Activated T-cell treated with anti-CD3 and anti-CD28 coated beads, Interleukin-2, amount 50 U/mL, for 24 hours (primary cell): Measurements from ENCODE around the gene ATOH8.

Source experiments
- DNase-seq: peaks from one replicate; pipeline ENCODE4 v3.0.0-alpha.2; 2020
- H3K27ac Mint-ChIP-seq: 2 replicates; pipeline ENCODE4 v1.8.0; 2020; ENCODE audit warnings: mild to moderate bottlenecking, mixed read lengths
- H3K27me3 Mint-ChIP-seq: 2 replicates; pipeline ENCODE4 v1.8.0; 2020; ENCODE audit warnings: mixed read lengths
- H3K36me3 Mint-ChIP-seq: 2 replicates; pipeline ENCODE4 v1.8.0; 2020; ENCODE audit warnings: low read depth, mixed read lengths
- H3K4me1 Mint-ChIP-seq: 2 replicates; pipeline ENCODE4 v1.8.0; 2020; ENCODE audit warnings: low read depth, mixed read lengths
- H3K4me3 Mint-ChIP-seq: 2 replicates; pipeline ENCODE4 v1.8.0; 2020; ENCODE audit warnings: mild to moderate bottlenecking, moderate library complexity, mixed read lengths
- H3K9me3 Mint-ChIP-seq: 2 replicates; pipeline ENCODE4 v1.8.0; 2020; ENCODE audit warnings: mixed read lengths

ATOH8 gene

DNA sequence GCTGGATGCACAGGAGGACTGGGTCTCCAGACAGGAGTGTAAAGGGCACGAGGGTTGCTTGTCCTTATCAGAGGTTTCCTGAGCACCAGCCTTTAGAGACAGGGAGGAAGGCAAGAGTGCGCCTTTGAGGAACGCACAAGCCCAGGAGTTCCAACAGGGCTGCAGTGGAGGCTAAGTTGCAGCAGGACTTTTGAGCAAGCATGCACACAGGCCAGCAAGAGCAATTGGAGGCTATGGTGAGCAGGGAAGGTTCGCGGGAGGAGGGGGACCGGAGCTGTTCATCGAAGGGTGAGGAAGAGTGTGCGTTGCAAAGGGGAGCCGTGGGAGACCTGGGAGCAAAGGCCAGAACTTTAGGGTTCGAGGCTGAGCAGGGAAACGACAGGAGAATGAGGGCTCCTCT is 2.2 kb upstream of the ATOH8 start:
- H3K4me1 Mint-ChIP-seq: peaks cover 14% of the 10 kb centered on the region
- H3K4me3 Mint-ChIP-seq: no peak overlapping the region
- peaks cover 85% of the 10 kb centered on the region for H3K27me3 Mint-ChIP-seq
- H3K36me3 Mint-ChIP-seq: no peaks in the 10 kb centered on the region
- H3K9me3 Mint-ChIP-seq: no peaks in the 10 kb centered on the region
- no peak overlapping the region for H3K27ac Mint-ChIP-seq
- no peak for DNase-seq

DNA sequence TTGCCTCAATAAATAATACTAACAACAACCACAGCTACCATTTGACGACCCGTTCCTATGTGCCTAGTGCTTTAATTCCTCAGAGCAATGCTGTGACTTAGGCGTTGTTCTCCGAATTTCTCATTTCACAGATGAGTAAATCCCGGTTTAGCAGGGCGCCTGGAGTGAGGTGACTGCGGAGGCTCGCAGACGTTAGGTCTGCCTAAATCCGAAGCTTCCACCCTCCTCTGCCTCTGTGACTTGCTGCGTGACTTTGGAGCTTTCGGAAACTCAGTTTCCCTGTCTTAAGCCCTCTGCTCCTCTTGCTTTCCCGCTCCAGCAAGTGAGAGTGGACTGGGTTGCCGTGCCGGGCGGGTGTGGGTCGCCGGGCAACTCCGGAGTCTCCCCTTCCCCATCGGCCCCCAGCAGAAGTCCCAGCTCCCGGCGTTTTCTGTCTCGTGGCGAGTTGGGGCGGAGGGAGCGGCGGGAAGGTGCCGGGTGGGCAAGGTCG is 711 bp upstream of the ATOH8 start:
- no peaks in the 10 kb centered on the region for H3K36me3 Mint-ChIP-seq
- H3K4me1 Mint-ChIP-seq: peaks cover 14% of the 10 kb centered on the region
- H3K4me3 Mint-ChIP-seq: peak overlapping the region; percentile 71
- peaks cover 83% of the 10 kb centered on the region for H3K27me3 Mint-ChIP-seq
- H3K27ac Mint-ChIP-seq: no peak overlapping the region
- DNase-seq: peak; percentile 34
- no peaks in the 10 kb centered on the region for H3K9me3 Mint-ChIP-seq

DNA sequence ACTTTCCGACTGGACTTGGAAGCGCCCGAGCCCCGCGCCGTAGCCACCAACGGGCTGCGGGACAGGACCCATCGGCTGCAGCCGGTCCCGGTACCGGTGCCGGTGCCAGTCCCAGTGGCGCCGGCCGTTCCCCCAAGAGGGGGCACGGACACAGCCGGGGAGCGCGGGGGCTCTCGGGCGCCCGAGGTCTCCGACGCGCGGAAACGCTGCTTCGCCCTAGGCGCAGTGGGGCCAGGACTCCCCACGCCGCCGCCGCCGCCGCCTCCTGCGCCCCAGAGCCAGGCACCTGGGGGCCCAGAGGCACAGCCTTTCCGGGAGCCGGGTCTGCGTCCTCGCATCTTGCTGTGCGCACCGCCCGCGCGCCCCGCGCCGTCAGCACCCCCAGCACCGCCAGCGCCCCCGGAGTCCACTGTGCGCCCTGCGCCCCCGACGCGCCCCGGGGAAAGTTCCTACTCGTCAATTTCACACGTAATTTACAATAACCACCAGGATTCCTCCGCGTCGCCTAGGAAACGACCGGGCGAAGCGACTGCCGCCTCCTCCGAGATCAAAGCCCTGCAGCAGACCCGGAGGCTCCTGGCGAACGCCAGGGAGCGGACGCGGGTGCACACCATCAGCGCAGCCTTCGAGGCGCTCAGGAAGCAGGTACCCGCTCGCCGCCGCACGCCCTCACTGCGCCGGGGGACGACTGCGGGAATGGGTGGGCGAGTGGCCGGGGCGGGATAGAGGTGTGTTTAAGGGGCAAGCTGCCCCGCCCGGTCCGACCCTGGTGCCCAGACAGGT is 713 bp downstream of the ATOH8 start:
- Mint-ChIP-seq H3K27me3 (peaks cover 86% of the 10 kb centered on the region), H3K4me1 (peaks cover 14% of the 10 kb centered on the region), H3K4me3 (peak overlapping the region; percentile 77), H3K27ac (no peak overlapping the region), H3K36me3 (no peaks in the 10 kb centered on the region), H3K9me3 (no peaks in the 10 kb centered on the region)
- peak; percentile 55 for DNase-seq

DNA sequence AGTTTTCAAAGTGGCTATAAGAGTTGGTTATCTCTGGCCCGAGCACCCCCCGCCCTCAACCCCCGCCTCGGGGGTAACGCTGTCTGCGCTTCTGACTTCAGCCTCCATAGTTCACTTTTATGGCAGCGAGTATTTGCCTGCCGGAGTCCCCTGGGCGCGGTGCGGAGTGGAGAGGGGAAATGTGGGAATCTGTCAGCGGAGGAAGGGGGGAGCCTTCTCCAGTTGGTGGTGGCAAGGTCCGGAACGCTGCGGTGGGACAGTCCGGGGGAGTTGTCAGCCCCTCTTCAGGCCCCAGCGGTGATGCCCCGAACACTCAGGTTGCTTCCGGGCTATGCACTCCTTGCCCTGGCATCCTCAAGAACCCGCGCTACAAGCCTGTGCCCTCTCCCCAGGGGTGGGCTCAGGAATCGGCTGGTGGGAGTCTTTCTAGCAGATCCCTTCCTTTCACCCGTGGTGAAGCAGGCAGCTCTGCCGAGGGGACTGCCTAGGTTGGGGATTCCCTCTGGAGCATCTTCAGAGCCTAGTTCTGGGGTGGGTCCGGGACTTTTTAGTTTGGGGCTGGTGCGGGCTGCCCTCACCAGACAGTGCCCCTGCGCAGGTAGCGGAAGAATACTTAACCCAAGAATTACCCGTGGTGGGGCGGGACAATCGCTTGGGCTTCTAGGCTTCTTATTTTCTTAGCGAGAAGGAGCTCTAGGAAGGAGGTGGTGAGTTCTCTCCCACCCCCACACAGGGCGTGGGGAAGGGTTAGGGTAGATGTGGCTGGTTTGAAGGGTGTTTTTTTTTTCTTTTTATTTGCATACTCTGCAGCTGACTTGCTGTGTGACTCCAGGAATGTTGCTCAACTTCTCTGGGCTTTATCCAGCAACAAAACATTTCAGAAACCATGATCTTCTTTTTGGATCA is 1.6 kb downstream of the ATOH8 start:
- peak; percentile 36 for DNase-seq
- Mint-ChIP-seq H3K27me3 (peaks cover 87% of the 10 kb centered on the region), H3K9me3 (no peaks in the 10 kb centered on the region), H3K4me1 (peaks cover 14% of the 10 kb centered on the region), H3K27ac (no peak overlapping the region), H3K4me3 (peak overlapping the region; percentile 77), H3K36me3 (no peaks in the 10 kb centered on the region)

DNA sequence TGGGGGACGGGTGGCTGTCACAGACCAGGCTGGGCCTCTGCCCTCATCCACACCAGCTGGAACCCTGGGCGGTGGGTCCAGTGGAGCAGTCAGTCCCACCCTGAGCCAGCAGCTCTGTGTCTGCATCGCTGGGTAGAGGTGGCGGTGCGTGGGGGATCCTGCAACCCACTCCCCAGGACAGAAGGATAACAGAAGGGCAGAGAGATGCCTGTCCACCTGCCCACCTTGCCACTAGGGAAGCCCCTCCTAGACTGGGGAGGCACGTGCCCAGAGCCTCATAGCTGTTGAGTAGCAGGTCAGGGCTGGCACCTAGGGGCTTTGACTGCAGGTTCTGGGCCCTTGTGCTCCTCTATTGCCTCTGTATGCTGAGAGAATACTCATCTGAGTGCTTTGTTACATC is 2.4 kb downstream of the ATOH8 start:
- no peak for DNase-seq
- H3K4me1 Mint-ChIP-seq: peaks cover 14% of the 10 kb centered on the region
- no peak overlapping the region for H3K4me3 Mint-ChIP-seq
- no peak overlapping the region for H3K27ac Mint-ChIP-seq
- H3K9me3 Mint-ChIP-seq: no peaks in the 10 kb centered on the region
- no peaks in the 10 kb centered on the region for H3K36me3 Mint-ChIP-seq
- H3K27me3 Mint-ChIP-seq: peaks cover 79% of the 10 kb centered on the region

DNA sequence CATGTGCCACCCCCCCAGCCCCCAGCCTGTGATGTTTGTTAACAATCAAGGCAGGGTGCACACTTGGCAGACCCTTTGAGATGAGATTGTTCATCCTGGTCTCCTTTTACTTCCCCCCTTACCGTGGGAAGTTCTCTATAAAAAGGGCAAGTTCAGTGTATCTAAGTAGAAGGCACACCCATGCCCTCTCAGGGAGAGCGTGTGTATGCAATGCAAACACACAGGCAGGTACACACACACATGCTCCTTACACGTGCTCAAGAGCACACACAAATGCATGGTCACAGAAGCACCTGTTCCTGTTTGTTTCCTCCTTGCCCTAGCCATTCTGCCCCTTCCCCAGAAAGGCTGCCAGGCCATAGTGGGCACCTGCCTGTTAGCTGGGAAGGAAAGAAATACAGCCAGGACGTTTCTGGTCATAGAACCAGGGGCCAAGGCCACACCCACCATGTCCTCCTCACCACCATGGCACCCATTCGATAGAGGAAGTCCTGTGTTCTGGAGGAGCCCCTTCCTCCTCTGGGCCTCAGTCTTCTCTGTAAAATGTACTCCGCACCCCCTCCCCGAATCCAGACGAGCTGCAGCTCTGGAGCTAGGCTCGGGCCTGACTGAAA is 3.1 kb downstream of the ATOH8 start:
- Mint-ChIP-seq H3K9me3 (no peaks in the 10 kb centered on the region), H3K36me3 (no peaks in the 10 kb centered on the region), H3K27ac (no peak overlapping the region), H3K4me3 (no peak overlapping the region), H3K27me3 (peaks cover 72% of the 10 kb centered on the region), H3K4me1 (peaks cover 14% of the 10 kb centered on the region)
- no peak for DNase-seq

DNA sequence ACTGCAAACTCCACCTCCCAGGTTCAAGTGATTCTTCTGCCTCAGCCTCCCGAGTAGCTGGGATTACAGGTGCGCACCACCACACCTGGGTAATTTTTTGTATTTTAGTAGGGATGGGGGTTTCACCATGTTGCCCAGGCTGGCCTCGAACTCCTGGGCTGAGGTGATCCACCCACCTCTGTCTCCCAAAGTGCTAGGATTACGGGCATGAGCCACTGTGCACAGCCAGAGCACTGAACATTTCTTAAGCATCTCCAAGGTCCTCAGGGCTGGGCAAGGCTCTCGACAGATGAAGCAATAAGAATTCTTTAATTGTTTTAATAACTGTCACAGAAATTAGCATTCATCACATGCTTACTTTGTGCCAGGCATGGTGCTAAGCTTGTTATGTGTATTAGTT is 4.1 kb downstream of the ATOH8 start:
- peaks cover 62% of the 10 kb centered on the region for H3K27me3 Mint-ChIP-seq
- no peak overlapping the region for H3K27ac Mint-ChIP-seq

DNA sequence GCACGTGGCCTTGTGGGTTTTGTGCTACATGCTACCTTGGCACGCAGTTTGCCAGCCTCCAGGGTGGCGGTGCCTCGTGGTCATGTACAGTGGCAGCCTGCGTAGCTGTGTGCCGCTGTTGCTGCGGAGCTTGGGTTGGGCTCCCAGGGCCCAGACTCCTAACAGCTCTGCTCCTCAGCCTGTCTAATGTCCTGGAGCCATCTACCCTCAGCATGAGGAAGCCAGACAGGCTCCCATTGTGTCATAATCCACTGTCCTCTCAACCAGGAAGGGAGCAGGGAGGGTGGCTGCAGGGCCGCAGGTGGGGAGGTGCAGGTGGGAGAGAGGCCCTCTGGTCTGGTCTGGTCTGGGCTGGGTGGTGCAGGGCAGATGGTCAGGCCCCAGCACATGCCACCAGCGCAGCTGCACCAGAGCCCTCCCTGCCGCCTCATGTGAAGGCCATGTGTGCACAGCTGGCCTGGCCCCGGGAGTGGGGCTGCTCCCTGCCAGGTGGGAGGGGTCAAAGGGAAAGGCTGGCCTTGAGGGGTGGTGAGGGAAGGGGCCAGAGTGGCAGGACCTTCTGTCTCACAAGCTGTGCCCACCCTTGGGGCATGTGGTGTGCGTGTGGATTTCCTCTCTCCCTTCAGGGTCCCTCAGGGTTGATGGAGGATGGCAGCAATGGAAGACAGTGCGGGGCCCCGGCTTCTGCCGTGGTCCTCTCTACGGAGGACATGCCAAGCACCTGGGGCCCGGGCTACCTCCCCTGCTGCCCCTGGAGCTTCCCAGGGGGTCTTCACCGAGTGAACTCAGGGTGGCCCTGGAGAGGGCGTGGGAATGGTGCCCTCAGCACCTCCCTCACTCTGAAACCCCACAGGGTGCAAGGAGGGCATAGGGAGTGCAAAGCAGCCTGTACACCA is 4.8 kb downstream of the ATOH8 start:
- Mint-ChIP-seq H3K27me3 (peaks cover 59% of the 10 kb centered on the region), H3K36me3 (no peaks in the 10 kb centered on the region)

More for the DNA sequence above, 4.1 kb downstream of the ATOH8 start:
- Mint-ChIP-seq H3K9me3 (no peaks in the 10 kb centered on the region), H3K4me1 (peaks cover 14% of the 10 kb centered on the region), H3K4me3 (no peak overlapping the region), H3K36me3 (no peaks in the 10 kb centered on the region)
- no peak for DNase-seq

DNA sequence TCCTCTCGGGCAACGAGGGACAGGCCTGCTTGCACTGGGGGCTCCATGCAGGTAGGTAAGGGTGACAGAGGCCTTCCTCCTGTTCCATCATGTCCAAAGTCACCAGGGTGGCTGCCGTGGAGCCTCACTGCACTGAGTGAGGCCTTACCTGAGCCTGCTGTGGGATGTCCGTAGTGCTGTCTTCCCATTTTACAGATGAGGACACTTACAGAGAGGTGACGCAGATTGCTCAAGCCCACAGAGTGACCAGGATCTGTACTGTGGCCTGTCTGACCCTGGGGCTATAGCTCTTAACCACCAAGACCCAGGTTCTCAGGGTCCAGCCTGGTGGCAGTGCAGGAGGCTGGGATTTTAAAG is 5.4 kb downstream of the ATOH8 start:
- no peak overlapping the region for H3K4me3 Mint-ChIP-seq
- peaks cover 57% of the 10 kb centered on the region for H3K27me3 Mint-ChIP-seq
- no peak for DNase-seq
- H3K4me1 Mint-ChIP-seq: peaks cover 12% of the 10 kb centered on the region
- H3K36me3 Mint-ChIP-seq: no peaks in the 10 kb centered on the region
- H3K9me3 Mint-ChIP-seq: no peaks in the 10 kb centered on the region
- no peak overlapping the region for H3K27ac Mint-ChIP-seq

More for the DNA sequence above, 4.8 kb downstream of the ATOH8 start:
- no peak for DNase-seq
- no peak overlapping the region for H3K4me3 Mint-ChIP-seq
- H3K9me3 Mint-ChIP-seq: no peaks in the 10 kb centered on the region
- H3K4me1 Mint-ChIP-seq: peaks cover 14% of the 10 kb centered on the region
- H3K27ac Mint-ChIP-seq: no peak overlapping the region

DNA sequence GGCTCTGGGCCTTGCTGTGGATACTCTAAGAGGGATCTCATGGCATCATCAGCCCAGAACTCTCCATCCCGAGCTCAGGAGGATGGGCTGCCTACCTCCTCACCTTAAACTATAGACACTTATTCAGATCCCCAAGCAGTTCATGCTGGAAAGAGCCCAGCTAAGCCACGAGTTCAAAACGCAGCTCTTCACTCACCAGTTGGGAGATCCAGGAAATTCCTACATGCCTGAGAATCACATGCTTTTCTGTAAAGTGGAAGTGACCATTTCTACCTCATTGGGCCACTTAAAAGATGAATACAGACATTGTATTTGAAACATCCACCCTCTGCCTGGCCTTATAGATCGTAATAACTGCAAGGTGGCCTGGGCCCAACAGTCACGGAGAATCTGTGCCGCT is 6.6 kb downstream of the ATOH8 start:
- peaks cover 4% of the 10 kb centered on the region for H3K4me1 Mint-ChIP-seq
- no peak overlapping the region for H3K4me3 Mint-ChIP-seq
- H3K36me3 Mint-ChIP-seq: no peaks in the 10 kb centered on the region
- H3K9me3 Mint-ChIP-seq: no peaks in the 10 kb centered on the region
- H3K27ac Mint-ChIP-seq: no peak overlapping the region
- H3K27me3 Mint-ChIP-seq: peaks cover 60% of the 10 kb centered on the region
- DNase-seq: no peak

DNA sequence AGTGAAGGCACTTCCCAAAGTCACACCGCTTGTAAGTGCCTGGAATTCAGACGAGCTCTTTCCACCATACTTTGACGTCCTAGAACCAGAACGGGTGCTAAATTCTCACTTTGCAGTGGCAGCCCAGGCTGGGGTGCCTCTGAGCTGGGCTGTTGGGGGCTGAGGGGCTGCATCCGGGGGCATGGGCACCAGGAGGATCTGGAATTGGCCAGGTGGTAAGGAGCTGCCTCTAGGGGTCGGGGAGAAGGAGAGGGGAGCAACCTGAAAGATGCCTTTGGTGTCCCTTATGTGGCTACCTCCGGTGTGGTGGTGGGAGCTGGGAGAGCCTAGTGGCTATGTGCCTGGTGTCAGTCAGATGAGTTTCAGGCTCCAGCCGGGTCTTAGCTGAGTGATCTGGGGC is 7.1 kb downstream of the ATOH8 start:
- H3K9me3 Mint-ChIP-seq: no peaks in the 10 kb centered on the region
- H3K27me3 Mint-ChIP-seq: peaks cover 60% of the 10 kb centered on the region
- no peak overlapping the region for H3K4me3 Mint-ChIP-seq
- no peak overlapping the region for H3K27ac Mint-ChIP-seq
- DNase-seq: no peak
- no peaks in the 10 kb centered on the region for H3K36me3 Mint-ChIP-seq
- no peaks in the 10 kb centered on the region for H3K4me1 Mint-ChIP-seq

DNA sequence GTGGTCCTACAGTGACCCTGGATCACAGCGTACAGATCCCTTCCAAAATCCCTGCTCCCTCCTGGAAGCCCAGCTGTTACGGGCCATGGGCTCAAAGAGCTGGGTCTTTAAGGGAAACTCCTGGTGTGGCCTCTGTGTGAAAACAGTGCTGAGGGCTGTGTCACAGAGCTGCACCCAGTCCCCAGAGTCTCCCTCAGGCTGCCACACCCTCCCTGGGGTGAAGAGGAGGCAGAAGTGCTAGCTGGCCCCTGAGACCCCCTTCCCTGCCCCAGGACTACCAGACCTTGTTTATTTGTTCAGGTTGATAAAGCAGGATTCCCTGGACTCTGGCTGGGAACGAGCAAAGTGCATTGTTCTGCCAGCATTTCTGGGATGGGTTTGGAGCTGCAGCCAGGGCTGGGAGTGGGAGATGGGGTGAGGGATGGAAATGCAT is 7.7 kb downstream of the ATOH8 start:
- Mint-ChIP-seq H3K27me3 (peaks cover 59% of the 10 kb centered on the region), H3K36me3 (no peaks in the 10 kb centered on the region), H3K4me3 (no peak overlapping the region), H3K4me1 (no peaks in the 10 kb centered on the region), H3K27ac (no peak overlapping the region), H3K9me3 (no peaks in the 10 kb centered on the region)
- no peak for DNase-seq

DNA sequence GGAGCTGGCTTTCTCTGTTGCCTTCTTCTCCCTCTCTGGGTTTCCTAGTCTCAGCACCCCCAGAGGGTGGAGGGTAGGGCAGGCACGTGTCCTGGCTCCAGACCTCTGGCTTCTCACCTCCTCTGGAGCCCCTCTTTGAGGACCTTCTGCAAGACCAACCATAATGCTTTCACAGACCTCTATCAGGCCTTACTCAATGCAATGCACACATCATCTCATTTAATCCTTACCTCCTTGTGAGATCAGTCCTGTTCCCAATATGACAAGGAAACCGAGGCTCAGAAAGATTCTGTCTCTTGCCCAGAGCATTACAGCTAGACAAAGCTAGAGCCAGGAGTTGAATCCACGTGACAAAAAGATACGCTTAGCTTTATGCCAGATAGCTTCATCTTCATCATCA is 8.2 kb downstream of the ATOH8 start:
- peaks cover 58% of the 10 kb centered on the region for H3K27me3 Mint-ChIP-seq
- no peak overlapping the region for H3K4me3 Mint-ChIP-seq
- H3K36me3 Mint-ChIP-seq: no peaks in the 10 kb centered on the region
- H3K9me3 Mint-ChIP-seq: no peaks in the 10 kb centered on the region
- DNase-seq: no peak
- no peak overlapping the region for H3K27ac Mint-ChIP-seq
- no peaks in the 10 kb centered on the region for H3K4me1 Mint-ChIP-seq

DNA sequence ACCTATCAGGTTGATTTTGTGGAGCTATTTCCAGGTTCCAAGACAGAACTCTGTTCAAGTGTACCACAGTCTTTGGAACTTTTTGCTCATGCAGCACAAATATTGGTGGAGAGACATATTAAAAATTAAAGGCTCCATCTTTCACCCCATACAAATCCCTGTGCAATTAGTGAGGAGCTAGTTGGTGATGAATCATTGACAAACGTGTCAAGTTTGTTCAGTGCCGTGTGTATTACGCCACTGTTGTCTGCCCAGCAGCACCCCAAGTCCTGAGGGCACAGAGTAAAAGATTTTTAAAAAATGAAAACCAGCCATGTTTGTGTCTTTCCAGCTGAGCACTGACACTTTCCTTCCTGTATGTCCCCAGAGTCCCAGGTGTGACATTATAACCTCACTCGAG is 9.3 kb downstream of the ATOH8 start:
- Mint-ChIP-seq H3K27ac (no peak overlapping the region), H3K4me1 (no peaks in the 10 kb centered on the region), H3K4me3 (no peak overlapping the region)

More for the DNA sequence above, 9.3 kb downstream of the ATOH8 start:
- Mint-ChIP-seq H3K36me3 (no peaks in the 10 kb centered on the region), H3K27me3 (peaks cover 52% of the 10 kb centered on the region), H3K9me3 (no peaks in the 10 kb centered on the region)
- DNase-seq: no peak
